ENCODE results near the gene E2F8.

The E2F8 gene

GRCh38 chr11:19253153-19253745 lies 12.5 kb upstream of the E2F8 start:
- in situ Hi-C loops (cut with MboI; ENCODE audit: low sequenced_read_pairs) = no loop called here

- in situ Hi-C loops (cut with MboI; ENCODE audit: low sequenced_read_pairs) = no loop called here
Observed at GRCh38 chr11:19252394-19253152, 11.8 kb upstream of the E2F8 start.

- in situ Hi-C loops (cut with MboI; ENCODE audit: low sequenced_read_pairs) = no loop called here
Observed at GRCh38 chr11:19251577-19251976, 10.8 kb upstream of the E2F8 start.

- in situ Hi-C loops (cut with MboI; ENCODE audit: low sequenced_read_pairs) = no loop called here
Observed at GRCh38 chr11:19246816-19247215, 6.1 kb upstream of the E2F8 start.

- in situ Hi-C loops (cut with MboI; ENCODE audit: low sequenced_read_pairs) = no loop called here
Observed at GRCh38 chr11:19245351-19245750, 4.6 kb upstream of the E2F8 start.

- in situ Hi-C loops (cut with MboI; ENCODE audit: low sequenced_read_pairs) = no loop called here
Observed at GRCh38 chr11:19244621-19245020, 3.9 kb upstream of the E2F8 start.

- in situ Hi-C loops (cut with MboI; ENCODE audit: low sequenced_read_pairs) = no loop called here
Observed at GRCh38 chr11:19244084-19244483, 3.3 kb upstream of the E2F8 start.

GRCh38 chr11:19243613-19244012 lies 2.9 kb upstream of the E2F8 start:
- in situ Hi-C loops (cut with MboI; ENCODE audit: low sequenced_read_pairs) = no loop called here

- in situ Hi-C loops (cut with MboI; ENCODE audit: low sequenced_read_pairs) = no loop called here
Observed at GRCh38 chr11:19243143-19243542, 2.4 kb upstream of the E2F8 start.

- in situ Hi-C loops (cut with MboI; ENCODE audit: low sequenced_read_pairs) = no loop called here
Observed at GRCh38 chr11:19242179-19242932, 1.6 kb upstream of the E2F8 start.

- in situ Hi-C loops (cut with MboI; ENCODE audit: low sequenced_read_pairs) = no loop called here
Observed at GRCh38 chr11:19241260-19242178, 774 bp upstream of the E2F8 start.

- in situ Hi-C loops (cut with MboI; ENCODE audit: low sequenced_read_pairs) = no loop called here
Observed at GRCh38 chr11:19239039-19239438, 1.7 kb downstream of the E2F8 start.

GRCh38 chr11:19237813-19238212 lies 2.9 kb downstream of the E2F8 start:
- in situ Hi-C loops (cut with MboI; ENCODE audit: low sequenced_read_pairs) = no loop called here

GRCh38 chr11:19237381-19237780 lies 3.4 kb downstream of the E2F8 start:
- in situ Hi-C loops (cut with MboI; ENCODE audit: low sequenced_read_pairs) = no loop called here

- in situ Hi-C loops (cut with MboI; ENCODE audit: low sequenced_read_pairs) = no loop called here
Observed at GRCh38 chr11:19234231-19234817, 6.4 kb downstream of the E2F8 start.

GRCh38 chr11:19232910-19233503 lies 7.7 kb downstream of the E2F8 start:
- in situ Hi-C loops (cut with MboI; ENCODE audit: low sequenced_read_pairs) = no loop called here

GRCh38 chr11:19229671-19230070 lies 11.1 kb downstream of the E2F8 start:
- in situ Hi-C loops (cut with MboI; ENCODE audit: low sequenced_read_pairs) = no loop called here

GRCh38 chr11:19228968-19229367 lies 11.8 kb downstream of the E2F8 start:
- in situ Hi-C loops (cut with MboI; ENCODE audit: low sequenced_read_pairs) = no loop called here

GRCh38 chr11:19226378-19227195 lies 14.2 kb downstream of the E2F8 start:
- in situ Hi-C loops (cut with MboI; ENCODE audit: low sequenced_read_pairs) = no loop called here

Data from hTERT RPE-1 (cell line).